HK-2 (cell line): Measurements from ENCODE around the gene ASB1.

Source experiments
- DNase-seq: peaks from one replicate; pipeline ENCODE4 v3.0.0-alpha.2; 2018; ENCODE audit not compliant: unreplicated experiment

Gene ASB1

DNA sequence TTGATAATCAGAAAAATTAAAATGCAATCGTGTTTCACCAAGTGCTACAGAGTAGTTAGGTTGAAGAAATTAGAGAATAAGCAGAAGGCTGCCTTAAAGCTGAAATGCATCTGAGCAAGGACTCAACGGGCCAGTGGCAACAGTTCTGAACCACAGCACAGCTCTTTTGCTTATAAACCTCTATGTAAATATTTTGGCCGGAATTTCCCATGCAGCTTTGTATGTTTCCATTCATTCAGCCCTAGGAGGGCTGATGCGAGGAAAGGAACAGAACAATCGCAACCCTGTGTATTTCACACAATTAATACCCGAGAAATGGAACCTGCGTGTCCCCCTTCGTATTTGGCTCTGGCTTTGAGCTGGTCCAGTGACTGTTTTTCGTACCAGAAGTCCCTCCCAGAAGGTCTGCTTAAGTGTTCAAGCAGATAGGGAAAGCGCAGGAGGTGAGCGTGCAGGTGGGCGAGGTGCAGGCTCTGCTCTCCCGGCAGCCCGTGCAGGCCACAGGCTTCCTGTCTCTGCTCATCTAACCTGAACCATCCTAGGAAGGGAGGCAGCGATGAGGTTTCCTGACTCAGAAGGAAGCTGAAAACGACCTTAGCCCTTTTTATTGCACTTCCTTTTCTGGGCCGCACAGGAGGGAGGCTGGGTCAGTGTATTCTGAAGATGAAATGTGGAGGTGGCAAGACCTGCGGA is 67.3 kb downstream of the ASB1 start:
- DNase-seq = no peak

DNA sequence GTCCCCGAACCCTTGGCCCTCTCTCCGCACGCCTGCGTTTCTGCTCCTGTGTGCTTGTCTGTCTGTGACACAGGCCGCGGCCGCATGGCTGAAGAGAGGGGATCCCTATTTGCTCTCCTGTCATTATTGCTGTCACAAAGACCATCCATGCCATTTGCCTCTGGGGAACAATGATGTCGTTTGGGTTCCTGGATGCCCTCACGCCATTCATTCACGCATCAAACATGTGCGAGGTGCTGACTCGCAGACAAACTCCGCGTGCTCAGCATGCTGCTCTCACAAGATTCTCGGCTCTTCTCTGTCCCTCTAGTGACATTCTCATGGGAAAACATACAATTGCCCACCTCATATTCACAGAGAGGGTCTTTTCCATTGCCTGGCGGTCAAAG is 67.8 kb downstream of the ASB1 start:
- no peak for DNase-seq

GRCh38 chr2:238495422-238495821 is 68.7 kb downstream of the ASB1 start:
- no peak for DNase-seq

DNA sequence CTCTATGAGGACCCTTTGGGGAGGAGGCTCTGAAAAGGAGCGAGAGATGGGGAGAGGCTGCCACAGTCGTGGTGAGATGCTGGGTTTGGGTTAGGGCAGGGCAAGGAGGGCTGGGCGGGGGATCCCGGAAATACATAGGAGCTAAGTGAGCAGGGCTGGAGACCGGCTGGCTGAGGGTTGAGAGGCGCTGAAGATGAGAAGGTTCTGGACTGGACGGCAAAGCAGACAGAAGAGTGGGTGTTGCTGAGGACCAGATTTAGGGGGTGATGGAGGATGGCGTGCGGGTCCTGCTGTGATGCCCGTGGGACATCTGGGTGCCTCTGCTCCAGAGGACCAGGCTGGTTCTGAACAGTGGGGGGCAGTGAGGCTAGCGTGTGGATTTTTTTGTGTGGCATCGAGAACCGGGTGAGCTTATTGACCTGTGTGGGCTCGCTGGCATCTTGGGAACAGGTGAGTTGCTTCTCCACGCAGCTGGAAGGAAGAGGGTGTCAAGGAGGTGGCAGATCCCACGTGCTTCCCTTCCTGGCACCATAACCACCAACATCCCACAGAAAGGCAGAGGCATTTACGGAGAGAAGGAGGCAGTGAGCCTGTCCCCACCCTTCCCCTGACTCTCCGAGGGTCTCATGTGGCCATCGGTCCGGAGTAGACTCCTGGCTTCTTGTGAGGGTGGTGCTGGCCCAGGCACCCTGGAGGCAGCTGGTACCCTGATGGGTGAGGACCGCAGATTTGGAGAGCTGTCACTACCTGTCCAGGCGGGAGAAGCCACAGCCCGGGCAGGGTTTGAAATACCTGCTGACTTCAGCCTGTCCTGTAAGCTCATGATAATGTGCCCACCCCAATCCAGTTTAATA is 70.3 kb downstream of the ASB1 start:
- DNase-seq = no peak

- no peak for DNase-seq
Observed at GRCh38 chr2:238497610-238498005, 70.9 kb downstream of the ASB1 start.

DNA sequence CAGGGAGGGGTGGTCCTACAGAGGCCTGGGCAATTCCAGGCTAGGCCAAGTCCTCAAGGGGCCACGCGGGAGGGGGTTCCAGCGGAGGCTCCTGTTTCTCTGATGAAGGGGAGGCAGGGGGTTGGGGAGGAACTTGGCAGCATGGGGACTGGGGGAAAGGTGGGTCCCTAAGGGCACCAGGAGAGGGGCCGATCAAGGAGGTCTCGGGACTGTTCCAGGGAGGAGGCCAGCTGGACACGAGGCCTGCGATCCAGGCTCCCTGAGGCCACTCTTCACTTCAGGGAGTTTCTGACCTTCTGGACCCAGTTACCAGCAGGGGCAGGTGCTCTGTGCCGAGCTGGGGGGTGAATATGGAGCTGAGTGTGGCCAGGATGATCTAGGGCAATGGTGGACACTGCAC is 71.5 kb downstream of the ASB1 start:
- DNase-seq = no peak

GRCh38 chr2:238498691-238499295 is 72.1 kb downstream of the ASB1 start:
- no peak for DNase-seq

DNA sequence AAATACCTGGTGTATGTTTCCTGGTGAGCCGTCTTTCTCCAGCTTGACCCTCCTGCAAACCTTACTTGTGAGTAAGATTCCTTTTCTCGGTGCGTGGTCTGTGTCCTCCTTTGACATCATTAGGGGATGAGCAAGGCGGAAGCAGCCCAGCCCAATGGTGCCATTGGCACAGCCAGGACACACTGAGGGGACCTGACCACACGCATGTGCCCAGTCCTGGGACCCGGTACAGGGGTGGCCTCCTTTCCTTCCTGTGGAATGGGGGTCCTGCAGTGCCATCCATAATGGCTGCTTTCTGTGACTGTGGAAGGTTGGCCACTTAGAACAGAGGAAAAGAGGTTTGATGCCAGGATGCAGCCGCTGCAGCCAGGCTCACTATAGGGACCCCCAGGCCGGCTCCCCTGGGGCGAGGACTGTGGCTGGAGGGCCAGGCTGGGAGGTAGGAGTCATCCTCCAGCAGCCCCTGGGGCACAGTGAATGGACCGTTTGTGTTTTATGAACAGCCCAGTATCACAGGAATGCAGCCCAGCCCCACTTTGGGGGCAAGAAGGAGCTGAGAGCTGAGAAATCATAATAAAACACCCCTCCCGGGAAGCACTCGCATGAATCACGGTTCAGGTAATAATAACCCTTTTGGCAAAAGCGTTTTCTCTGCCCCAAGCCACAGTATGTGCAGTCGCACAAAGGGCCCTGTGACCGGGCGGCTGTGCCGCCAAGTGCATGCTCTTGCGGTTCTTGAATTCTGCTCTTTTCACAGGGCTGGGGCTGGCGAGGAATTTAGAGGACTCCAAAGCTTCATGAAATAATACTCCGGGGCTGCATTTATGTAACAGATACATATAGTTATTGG is 73.2 kb downstream of the ASB1 start:
- DNase-seq = no peak

DNA sequence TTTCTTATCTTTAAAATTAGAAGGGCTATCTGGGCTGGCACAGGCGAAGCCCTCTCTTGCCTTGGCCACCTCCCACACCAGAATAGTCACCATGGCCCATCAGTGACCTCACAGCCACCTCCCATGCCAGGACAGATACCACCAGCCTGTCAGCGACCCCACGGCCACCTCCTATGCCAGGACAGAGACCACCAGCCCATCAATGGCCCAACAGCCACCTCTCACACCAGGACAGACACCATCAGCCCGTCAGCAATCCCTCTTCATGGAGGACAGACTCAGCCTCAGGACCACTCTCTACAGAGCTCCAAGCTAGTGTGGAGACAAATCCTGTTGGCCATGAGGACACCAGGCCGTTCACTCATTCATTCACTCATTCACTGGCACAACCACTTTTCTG is 74.6 kb downstream of the ASB1 start:
- DNase-seq = no peak
